Sigmoid colon (tissue), 7 donors: ENCODE results near the gene IPCEF1. TPM values are rescaled to one million over a fixed set of nuclear protein-coding genes. Genes with fewer than 3 reads are reported as not detected.

Source experiments
- DNase-seq: peaks from one replicate; pipeline ENCODE4 v3.0.0-alpha.2; 2019
- H3K27ac ChIP-seq, 4 donors: fragments of 200-600 bp; sonication (generic); one replicate each; pipeline ENCODE4 v1.5.1; 2016 to 2019; ENCODE audit warnings: mild to moderate bottlenecking in 1 of 4
- H3K27me3 ChIP-seq, 3 donors: fragments of 200-600 bp; sonication (generic); one replicate each; pipeline ENCODE4 v1.5.1; 2019; ENCODE audit warnings: mild to moderate bottlenecking in 1 of 3
- H3K36me3 ChIP-seq, 4 donors: fragments of 200-600 bp; sonication (generic); one replicate each; pipeline ENCODE4 v1.5.1; 2016 to 2019
- H3K4me1 ChIP-seq, 4 donors: fragments of 200-600 bp; sonication (generic); one replicate each; pipeline ENCODE4 v1.5.1; 2017 to 2019
- H3K4me3 ChIP-seq, 4 donors: fragments of 200-600 bp; sonication (generic); one replicate each; pipeline ENCODE4 v1.5.1; 2017 to 2019; ENCODE audit warnings: mild to moderate bottlenecking in 2 of 4, moderate library complexity in 1 of 4
- H3K9me3 ChIP-seq, 4 donors: fragments of 200-600 bp in 3 of 4; sonication (generic) in 3 of 4; one replicate each; pipeline versions ENCODE4 v1.5.1 to v1.6.1; 2013 to 2019
- CTCF ChIP-seq, 4 experiments: fragments of 450-650 bp in 3 of 4; fragments of 200-600 bp in 1 of 4; IDR thresholded peaks; one replicate each; pipeline ENCODE4 v1.5.1; 2016 to 2019; ENCODE audit warnings: antibody characterized with exemption in 4 of 4, mild to moderate bottlenecking in 3 of 4, moderate library complexity in 2 of 4
- EP300 ChIP-seq, 4 donors: sonication (generic); formaldehyde crosslinking; IDR thresholded peaks; one replicate each; pipeline ENCODE4 v1.6.1; 2017; ENCODE audit warnings: antibody characterized with exemption in 4 of 4
- POLR2A ChIP-seq, 2 donors: fragments of 450-650 bp; IDR thresholded peaks; one replicate each; pipeline ENCODE4 v1.6.1; 2016; ENCODE audit warnings: antibody characterized with exemption in 2 of 2, mild to moderate bottlenecking in 2 of 2, moderate library complexity in 2 of 2
- POLR2AphosphoS5 ChIP-seq, 4 donors: sonication (generic); formaldehyde crosslinking; IDR thresholded peaks; one replicate each; pipeline ENCODE4 v1.6.1; 2017; ENCODE audit warnings: antibody characterized with exemption in 4 of 4
- WGBS, 2 donors: extraction: QIAGEN DNeasy Blood & Tissue Kit; methylation state at CpG; one replicate each; pipeline ENCODE4 v1.1.7; 2013; 5-methylcytosine and 5-hydroxymethylcytosine counted together
- intact Hi-C: fragments of 100-400 bp; cut with DNase I; formaldehyde crosslinking; loops from one replicate; pipeline ENCODE4 v1.15.1; 2023
- polyA plus RNA-seq, 3 donors: library from polyadenylated mRNA; stranded (reverse); fragments of 200-250 nt; gene quantifications; one replicate each; pipeline ENCODE4 v1.2.3, GENCODE V29; 2013
- total RNA-seq, 4 donors: library from RNA; depleted of rRNA; stranded (reverse); fragments of >200 nt; gene quantifications; one replicate each; pipeline ENCODE4 v1.1.0, GENCODE V29; 2016
- donor health status: healthy with polysubstance abuse.
- donor health status: Bipolar disorder and iron deficiency.
- donor health status: healthy.

IPCEF1 gene
- total and polyA plus RNA-seq, 7 donors = 0.28 to 5.5 (median 0.71) TPM

DNA sequence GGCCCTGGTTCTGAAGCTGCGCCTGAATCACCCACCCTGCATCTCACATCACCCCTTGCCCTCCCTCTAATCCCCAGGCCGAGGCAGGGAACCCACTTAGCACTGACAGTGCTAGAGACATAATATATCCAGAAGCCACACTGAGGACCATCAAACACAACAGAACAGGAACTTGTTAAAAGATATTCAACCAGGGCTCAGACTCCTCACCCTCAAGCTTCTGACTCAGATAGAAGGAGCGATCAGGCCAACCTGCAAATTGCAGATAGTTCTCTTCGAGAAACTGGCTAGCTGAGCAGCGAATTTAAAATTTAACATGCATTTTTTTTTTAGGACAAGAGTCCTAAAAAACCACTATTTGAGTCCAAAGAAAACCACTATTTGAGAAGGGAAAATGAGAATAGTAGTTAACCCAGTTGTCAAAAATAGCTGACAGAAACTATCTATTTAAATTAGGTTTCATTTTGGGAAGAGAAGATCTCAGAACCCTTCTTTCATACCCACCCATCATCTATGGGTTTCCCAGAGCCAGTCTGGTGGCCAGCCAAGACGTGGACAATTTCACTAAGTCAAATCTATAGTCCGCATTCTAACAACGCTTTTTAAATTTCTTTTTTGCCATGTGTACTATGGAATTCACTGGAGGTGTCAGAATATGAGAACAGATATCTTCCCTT is 222.0 kb downstream of the IPCEF1 start:
- no peaks in the 10 kb centered on the region for H3K4me1 ChIP-seq
- no peaks in the 10 kb centered on the region for H3K36me3 ChIP-seq
- H3K27ac ChIP-seq = no peak overlapping the region
- WGBS, 2 donors = 90 to 92% methylated on average over 8 of the region's 8 CpGs
- TF ChIP-seq CTCF (IDR thresholded peaks at IDR 0.05) (no peak), POLR2A (IDR thresholded peaks at IDR 0.05) (no peak), POLR2AphosphoS5 (IDR thresholded peaks at IDR 0.05) (no peak), EP300 (IDR thresholded peaks at IDR 0.05) (no peak)
- intact Hi-C loops = no loop called here
- H3K9me3 ChIP-seq = no peaks in the 10 kb centered on the region
- no peak for DNase-seq
- no peak overlapping the region for H3K4me3 ChIP-seq
- H3K27me3 ChIP-seq = no peaks in the 10 kb centered on the region

- 75 to 85% methylated on average over 2 of the region's 2 CpGs for WGBS, 2 donors
- no peaks in the 10 kb centered on the region for H3K36me3 ChIP-seq
- no peak for DNase-seq
- TF ChIP-seq POLR2A (IDR thresholded peaks at IDR 0.05) (no peak), POLR2AphosphoS5 (IDR thresholded peaks at IDR 0.05) (no peak), CTCF (IDR thresholded peaks at IDR 0.05) (no peak), EP300 (IDR thresholded peaks at IDR 0.05) (no peak)
- H3K9me3 ChIP-seq = peaks cover 0 to 4% (median 0%) of the 10 kb centered on the region in 4 donors
- H3K4me3 ChIP-seq = no peak overlapping the region
- H3K27ac ChIP-seq = no peak overlapping the region
- no peaks in the 10 kb centered on the region for H3K27me3 ChIP-seq
- no peaks in the 10 kb centered on the region for H3K4me1 ChIP-seq
- intact Hi-C loops = no loop called here
Observed at GRCh38 chr6:154127657-154128056, 228.9 kb downstream of the IPCEF1 start.

DNA sequence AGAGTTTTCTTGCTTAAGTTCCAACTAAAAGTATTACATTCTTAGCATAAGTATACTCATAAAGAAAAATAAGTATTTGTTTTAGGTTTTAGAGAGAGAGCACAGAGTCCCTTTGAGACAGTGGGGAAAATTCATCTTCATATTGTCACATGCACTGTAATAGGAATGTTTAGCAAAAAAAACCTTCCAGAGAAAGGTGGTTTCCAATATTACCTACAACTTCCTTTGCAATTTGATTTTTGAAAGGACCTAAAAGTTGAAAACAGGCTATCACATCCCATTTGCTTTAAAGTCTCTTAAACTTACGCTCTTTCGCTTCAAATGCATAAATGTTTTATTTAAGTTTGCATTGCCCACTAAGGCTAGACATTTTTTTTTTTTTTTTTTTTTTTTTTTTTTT is 231.2 kb downstream of the IPCEF1 start:
- H3K27me3 ChIP-seq = no peaks in the 10 kb centered on the region
- no peaks in the 10 kb centered on the region for H3K4me1 ChIP-seq
- no peak for DNase-seq
- WGBS, 2 donors = 56 to 87% methylated on average over 2 of the region's 2 CpGs
- H3K9me3 ChIP-seq = peaks cover 0 to 4% (median 0%) of the 10 kb centered on the region in 4 donors
- no peak overlapping the region for H3K4me3 ChIP-seq
- TF ChIP-seq EP300 (IDR thresholded peaks at IDR 0.05) = no peak
- no peak for TF ChIP-seq POLR2A (IDR thresholded peaks at IDR 0.05)
- no peak for TF ChIP-seq POLR2AphosphoS5 (IDR thresholded peaks at IDR 0.05)
- no peak for TF ChIP-seq CTCF (IDR thresholded peaks at IDR 0.05)
- intact Hi-C loops = no loop called here
- H3K36me3 ChIP-seq = no peaks in the 10 kb centered on the region
- no peak overlapping the region for H3K27ac ChIP-seq

DNA sequence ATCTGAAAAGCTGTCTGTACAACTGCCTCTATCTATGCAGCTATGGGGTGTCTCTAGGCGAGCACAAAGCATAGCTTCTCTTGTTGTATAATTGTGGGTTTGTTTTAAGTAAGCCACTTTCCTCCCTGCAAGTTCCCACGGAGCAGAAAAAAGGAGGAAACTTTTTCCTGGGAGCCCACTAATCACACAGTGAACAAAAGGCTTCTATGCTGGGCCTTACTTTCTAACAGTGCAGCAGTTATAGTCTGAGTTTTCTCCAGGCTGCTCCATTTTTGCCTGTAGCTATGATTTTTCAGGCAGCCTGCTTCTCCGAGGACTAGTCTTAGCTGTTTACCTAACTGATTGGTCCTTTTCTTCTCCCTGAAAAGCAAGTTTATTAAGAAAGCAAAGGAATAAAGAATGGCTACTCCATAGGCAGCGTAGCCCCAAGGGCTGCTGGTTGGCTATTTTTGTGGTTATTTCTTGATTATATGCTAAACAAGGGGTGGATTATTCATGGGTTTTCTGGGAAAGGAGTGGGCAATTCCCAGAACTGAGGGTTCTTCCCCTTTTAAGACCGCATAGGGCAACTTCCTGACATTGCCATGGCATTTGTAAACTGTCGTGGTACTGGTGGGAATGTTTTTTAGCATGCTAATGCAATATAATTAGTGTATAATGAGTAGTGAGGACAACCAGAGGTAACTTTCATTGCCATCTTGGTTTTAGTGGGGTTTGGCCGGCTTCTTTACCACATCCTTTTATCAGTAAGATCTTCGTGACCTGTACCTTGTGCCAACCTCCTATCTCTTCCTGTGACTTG is 233.2 kb downstream of the IPCEF1 start:
- Histone ChIP-seq H3K4me3 (no peak overlapping the region), H3K27me3 (no peaks in the 10 kb centered on the region), H3K9me3 (peaks cover 0 to 4% (median 0%) of the 10 kb centered on the region in 4 donors), H3K4me1 (no peaks in the 10 kb centered on the region), H3K27ac (no peak overlapping the region), H3K36me3 (no peaks in the 10 kb centered on the region)
- DNase-seq = no peak
- intact Hi-C loops = no loop called here
- no peak for TF ChIP-seq POLR2A (IDR thresholded peaks at IDR 0.05)
- TF ChIP-seq EP300 (IDR thresholded peaks at IDR 0.05) = no peak
- TF ChIP-seq POLR2AphosphoS5 (IDR thresholded peaks at IDR 0.05) = no peak
- TF ChIP-seq CTCF (IDR thresholded peaks at IDR 0.05) = no peak
- 77 to 79% methylated on average over 8 of the region's 8 CpGs for WGBS, 2 donors
